HepG2 (cell line): ENCODE data around the gene LITAFD. TPM values are rescaled to one million over a fixed set of nuclear protein-coding genes. Genes with fewer than 3 reads are reported as not detected.

ENCODE experiments used
- GATAD1 ChIP-seq: IDR thresholded peaks from 2 replicates; pipeline ENCODE4 v1.6.1; 2016; ENCODE audit warnings: missing genetic modification reagents, missing compliant biosample characterization
- HOXA7 ChIP-seq: sonication (generic); formaldehyde crosslinking; IDR thresholded peaks from 2 replicates; pipeline ENCODE4 v1.8.1; 2022; ENCODE audit warnings: mild to moderate bottlenecking, missing genetic modification reagents, moderate library complexity
- MAFK ChIP-seq, 2 experiments: IDR thresholded peaks in 1 of 2; conservative IDR thresholded peaks in 1 of 2; 2 replicates each; pipeline ENCODE4 v1.6.1; 2011; ENCODE audit warnings: improper control_type of control experiment in 2 of 2, low read length in 2 of 2
- MIER3 ChIP-seq: IDR thresholded peaks from 2 replicates; pipeline ENCODE4 v1.6.1; 2016; ENCODE audit warnings: missing compliant biosample characterization, borderline replicate concordance
- MXD4 ChIP-seq: IDR thresholded peaks from 2 replicates; pipeline ENCODE4 v1.6.1; 2016; ENCODE audit warnings: mild to moderate bottlenecking, missing biosample characterization, missing genetic modification reagents
- NFYC ChIP-seq: IDR thresholded peaks from 2 replicates; pipeline ENCODE4 v1.6.1; 2016; ENCODE audit warnings: missing genetic modification reagents, missing compliant biosample characterization
- RBM39 ChIP-seq: fragments of 200-400 bp; formaldehyde crosslinking; IDR thresholded peaks from one replicate; pipeline ENCODE4 v1.6.1; 2018; ENCODE audit warnings: antibody characterized with exemption, mild to moderate bottlenecking, low read depth, low read length; ENCODE audit not compliant: poor library complexity, severe bottlenecking
- REL ChIP-seq: sonication (generic); formaldehyde crosslinking; conservative IDR thresholded peaks from 2 replicates; pipeline ENCODE4 v1.8.0; 2022; ENCODE audit warnings: mild to moderate bottlenecking, missing genetic modification reagents, moderate library complexity
- THAP11 ChIP-seq: IDR thresholded peaks from 2 replicates; pipeline ENCODE4 v1.6.1; 2016; ENCODE audit warnings: missing biosample characterization, missing genetic modification reagents
- ZBTB42 ChIP-seq: sonication (generic); formaldehyde crosslinking; IDR thresholded peaks from 2 replicates; pipeline ENCODE4 v1.5.0; 2020; ENCODE audit warnings: mild to moderate bottlenecking, missing genetic modification reagents
- ZBTB7B ChIP-seq: sonication (generic); formaldehyde crosslinking; IDR thresholded peaks from 2 replicates; pipeline ENCODE4 v1.4.0; 2020; ENCODE audit warnings: missing genetic modification reagents
- ZNF543 ChIP-seq: sonication (generic); formaldehyde crosslinking; IDR thresholded peaks from 2 replicates; pipeline ENCODE4 v1.4.0; 2020; ENCODE audit warnings: mild to moderate bottlenecking, missing genetic modification reagents
- ZNF891 ChIP-seq: sonication (generic); formaldehyde crosslinking; IDR thresholded peaks from 2 replicates; pipeline ENCODE4 v1.5.0; 2020; ENCODE audit warnings: mild to moderate bottlenecking, missing genetic modification reagents
- polyA plus RNA-seq, 8 experiments: library from polyadenylated mRNA; depleted of rRNA in 3 of 8; stranded (reverse) in 7 of 8; unstranded in 1 of 8; fragments of >200 nt; fragmentation: Illumina TruSeq in 4 of 8; extraction: Trizol in 4 of 8; gene quantifications; 2 replicates each; pipeline versions ENCODE4 v1.2.1 to v1.2.3, GENCODE V29; 2011 to 2016; ENCODE audit warnings: low read depth in 4 of 8, missing spikeins in 1 of 8, mixed read lengths in 1 of 8; ENCODE audit not compliant: insufficient read depth in 1 of 8
- total RNA-seq, 5 experiments: library from RNA; depleted of rRNA; stranded (reverse); fragments of >200 nt; fragmentation: Illumina TruSeq; extraction: Trizol; gene quantifications; 2 replicates each; pipeline ENCODE4 v1.2.3, GENCODE V29; 2016; ENCODE audit warnings: low read depth in 1 of 5
- TF ChIP-seq, protein P1 (sequence below): sonication (generic); formaldehyde crosslinking; IDR thresholded peaks from 2 replicates; pipeline ENCODE4 v1.9.0; 2021; ENCODE audit warnings: missing genetic modification reagents, borderline replicate concordance
- TF ChIP-seq, protein P2 (sequence below): sonication (generic); formaldehyde crosslinking; IDR thresholded peaks from 2 replicates; pipeline ENCODE4 v1.9.0; 2021; ENCODE audit warnings: missing genetic modification reagents, mild to moderate bottlenecking, borderline replicate concordance
- TF ChIP-seq, protein P3 (sequence below): sonication (generic); formaldehyde crosslinking; conservative IDR thresholded peaks from 2 replicates; pipeline ENCODE4 v1.4.0; 2020; ENCODE audit warnings: missing genetic modification reagents
- TF ChIP-seq, protein P4 (sequence below): sonication (generic); formaldehyde crosslinking; IDR thresholded peaks from 2 replicates; pipeline ENCODE4 v1.9.0; 2022; ENCODE audit warnings: low read depth, missing genetic modification reagents

The LITAFD gene
- total and polyA plus RNA-seq, 2 of the 13 experiments (the other 11 are each of a cell fraction or from before 2014, with no cell fraction given): not detected

DNA sequence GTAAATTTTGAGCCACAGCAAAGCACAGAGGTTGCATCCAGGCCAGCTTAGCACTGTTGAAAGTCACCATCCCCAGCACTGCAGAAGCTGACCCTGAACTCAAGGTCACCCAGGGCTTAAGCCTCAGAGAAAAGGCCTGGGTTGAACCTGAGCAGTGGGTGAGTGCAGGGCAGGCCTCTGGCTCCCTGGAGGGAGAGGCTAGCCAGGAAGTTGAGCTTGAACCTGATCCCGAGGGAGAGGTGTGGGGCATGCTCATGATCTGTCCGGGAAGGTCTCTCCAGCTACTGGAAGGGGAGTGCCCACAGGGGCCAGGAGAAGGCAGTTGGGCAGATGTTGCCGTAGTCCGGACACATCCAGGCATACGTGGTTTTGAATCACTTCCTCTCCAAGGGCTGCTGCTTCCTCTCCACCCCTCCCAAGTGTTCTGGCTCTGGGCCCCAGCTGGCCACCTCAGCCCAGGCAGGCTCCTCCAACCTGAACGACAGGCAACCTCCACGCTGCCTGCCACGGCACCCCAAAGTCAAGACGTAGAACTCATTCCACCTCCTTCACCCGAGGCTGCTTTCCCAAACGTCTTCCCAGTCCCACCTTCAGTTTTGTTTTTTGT lies 31.8 kb upstream of the LITAFD start (continued):
- TF ChIP-seq, protein P1, sequence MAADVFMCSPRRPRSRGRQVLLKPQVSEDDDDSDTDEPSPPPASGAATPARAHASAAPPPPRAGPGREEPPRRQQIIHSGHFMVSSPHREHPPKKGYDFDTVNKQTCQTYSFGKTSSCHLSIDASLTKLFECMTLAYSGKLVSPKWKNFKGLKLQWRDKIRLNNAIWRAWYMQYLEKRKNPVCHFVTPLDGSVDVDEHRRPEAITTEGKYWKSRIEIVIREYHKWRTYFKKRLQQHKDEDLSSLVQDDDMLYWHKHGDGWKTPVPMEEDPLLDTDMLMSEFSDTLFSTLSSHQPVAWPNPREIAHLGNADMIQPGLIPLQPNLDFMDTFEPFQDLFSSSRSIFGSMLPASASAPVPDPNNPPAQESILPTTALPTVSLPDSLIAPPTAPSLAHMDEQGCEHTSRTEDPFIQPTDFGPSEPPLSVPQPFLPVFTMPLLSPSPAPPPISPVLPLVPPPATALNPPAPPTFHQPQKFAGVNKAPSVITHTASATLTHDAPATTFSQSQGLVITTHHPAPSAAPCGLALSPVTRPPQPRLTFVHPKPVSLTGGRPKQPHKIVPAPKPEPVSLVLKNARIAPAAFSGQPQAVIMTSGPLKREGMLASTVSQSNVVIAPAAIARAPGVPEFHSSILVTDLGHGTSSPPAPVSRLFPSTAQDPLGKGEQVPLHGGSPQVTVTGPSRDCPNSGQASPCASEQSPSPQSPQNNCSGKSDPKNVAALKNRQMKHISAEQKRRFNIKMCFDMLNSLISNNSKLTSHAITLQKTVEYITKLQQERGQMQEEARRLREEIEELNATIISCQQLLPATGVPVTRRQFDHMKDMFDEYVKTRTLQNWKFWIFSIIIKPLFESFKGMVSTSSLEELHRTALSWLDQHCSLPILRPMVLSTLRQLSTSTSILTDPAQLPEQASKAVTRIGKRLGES: 0 out of 2 replicates have a peak, but pooled peaks have one; percentile 40
- TF ChIP-seq GATAD1 (CRISPR knock-in tag): no peak; the same call in none of the 2 replicates
- no peak for TF ChIP-seq HOXA7 (CRISPR knock-in tag)
- TF ChIP-seq, protein P2, sequence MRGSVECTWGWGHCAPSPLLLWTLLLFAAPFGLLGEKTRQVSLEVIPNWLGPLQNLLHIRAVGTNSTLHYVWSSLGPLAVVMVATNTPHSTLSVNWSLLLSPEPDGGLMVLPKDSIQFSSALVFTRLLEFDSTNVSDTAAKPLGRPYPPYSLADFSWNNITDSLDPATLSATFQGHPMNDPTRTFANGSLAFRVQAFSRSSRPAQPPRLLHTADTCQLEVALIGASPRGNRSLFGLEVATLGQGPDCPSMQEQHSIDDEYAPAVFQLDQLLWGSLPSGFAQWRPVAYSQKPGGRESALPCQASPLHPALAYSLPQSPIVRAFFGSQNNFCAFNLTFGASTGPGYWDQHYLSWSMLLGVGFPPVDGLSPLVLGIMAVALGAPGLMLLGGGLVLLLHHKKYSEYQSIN: no peak
- peak; percentile 96 for TF ChIP-seq MIER3 (CRISPR knock-in tag)
- TF ChIP-seq NFYC (CRISPR knock-in tag): peak; percentile 42; the same call in 1 of the 2 replicates
- TF ChIP-seq MXD4 (CRISPR knock-in tag): peak; percentile 55; the same call in 1 of the 2 replicates
- no peak for TF ChIP-seq REL (CRISPR knock-in tag)
- TF ChIP-seq ZNF543 (CRISPR knock-in tag): peak; percentile 88; the same call in 1 of the 2 replicates
- TF ChIP-seq, protein P3, sequence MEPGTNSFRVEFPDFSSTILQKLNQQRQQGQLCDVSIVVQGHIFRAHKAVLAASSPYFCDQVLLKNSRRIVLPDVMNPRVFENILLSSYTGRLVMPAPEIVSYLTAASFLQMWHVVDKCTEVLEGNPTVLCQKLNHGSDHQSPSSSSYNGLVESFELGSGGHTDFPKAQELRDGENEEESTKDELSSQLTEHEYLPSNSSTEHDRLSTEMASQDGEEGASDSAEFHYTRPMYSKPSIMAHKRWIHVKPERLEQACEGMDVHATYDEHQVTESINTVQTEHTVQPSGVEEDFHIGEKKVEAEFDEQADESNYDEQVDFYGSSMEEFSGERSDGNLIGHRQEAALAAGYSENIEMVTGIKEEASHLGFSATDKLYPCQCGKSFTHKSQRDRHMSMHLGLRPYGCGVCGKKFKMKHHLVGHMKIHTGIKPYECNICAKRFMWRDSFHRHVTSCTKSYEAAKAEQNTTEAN (CRISPR knock-in tag): peak; percentile 87
- TF ChIP-seq THAP11: peak; percentile 74
- peak; percentile 93; the same call in 1 of the 2 replicates for TF ChIP-seq ZBTB42 (CRISPR knock-in tag)
- no peak; the same call in none of the 2 replicates for TF ChIP-seq ZNF891 (CRISPR knock-in tag)
- TF ChIP-seq, protein P4, sequence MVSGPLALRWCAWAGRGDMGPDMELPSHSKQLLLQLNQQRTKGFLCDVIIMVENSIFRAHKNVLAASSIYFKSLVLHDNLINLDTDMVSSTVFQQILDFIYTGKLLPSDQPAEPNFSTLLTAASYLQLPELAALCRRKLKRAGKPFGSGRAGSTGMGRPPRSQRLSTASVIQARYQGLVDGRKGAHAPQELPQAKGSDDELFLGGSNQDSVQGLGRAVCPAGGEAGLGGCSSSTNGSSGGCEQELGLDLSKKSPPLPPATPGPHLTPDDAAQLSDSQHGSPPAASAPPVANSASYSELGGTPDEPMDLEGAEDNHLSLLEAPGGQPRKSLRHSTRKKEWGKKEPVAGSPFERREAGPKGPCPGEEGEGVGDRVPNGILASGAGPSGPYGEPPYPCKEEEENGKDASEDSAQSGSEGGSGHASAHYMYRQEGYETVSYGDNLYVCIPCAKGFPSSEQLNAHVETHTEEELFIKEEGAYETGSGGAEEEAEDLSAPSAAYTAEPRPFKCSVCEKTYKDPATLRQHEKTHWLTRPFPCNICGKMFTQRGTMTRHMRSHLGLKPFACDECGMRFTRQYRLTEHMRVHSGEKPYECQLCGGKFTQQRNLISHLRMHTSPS (CRISPR knock-in tag): peak; percentile 90
- TF ChIP-seq ZBTB7B (CRISPR knock-in tag): peak; percentile 65; the same call in 1 of the 2 replicates
- TF ChIP-seq MAFK (conservative IDR thresholded peaks at IDR 0.05 in 1 of 2, IDR thresholded peaks at IDR 0.05 in 1 of 2; ENCODE audit: low read length in 2 of 2): no peak; a peak in 2 of 4 replicates
- no peak for TF ChIP-seq RBM39
